Stimulated activated CD4-positive, alpha-beta T cell treated with anti-CD3 and anti-CD28 coated beads, Interleukin-2, amount 100 ng/mL, for 24 hours (primary cell): ENCODE data around the gene AP5B1.
A peak's percentile ranks its signal among the peaks of the same experiment; 100 is the strongest.
"Not testable (repeated sequence)": the region's sequence is repeated elsewhere in the genome, so short reads cannot be mapped to it uniquely, and the experiment has no call there.

ENCODE experiments used
- DNase-seq, 2 donors: peaks; one replicate each; pipeline ENCODE4 v3.0.0-alpha.2; 2020

The AP5B1 gene

GRCh38 chr11:65762169-65762568 lies 18.6 kb downstream of the AP5B1 start:
- not testable (repeated sequence) for DNase-seq

GRCh38 chr11:65745049-65745448 lies 35.7 kb downstream of the AP5B1 start:
- no peak for DNase-seq

- DNase-seq: no peak
These were observed 36.1 kb downstream of the AP5B1 start for GRCh38 chr11:65744699-65745042.

- peak in 1 of 2 donors; percentile 10 for DNase-seq
These were observed 36.6 kb downstream of the AP5B1 start for GRCh38 chr11:65744026-65744698.

- no peak for DNase-seq
These were observed 37.1 kb downstream of the AP5B1 start for GRCh38 chr11:65743681-65744025.

GRCh38 chr11:65742353-65742752 lies 38.4 kb downstream of the AP5B1 start:
- no peak for DNase-seq

- no peak for DNase-seq
These were observed 39.6 kb downstream of the AP5B1 start for GRCh38 chr11:65741185-65741584.

GRCh38 chr11:65739022-65739421 lies 41.8 kb downstream of the AP5B1 start:
- no peak for DNase-seq

GRCh38 chr11:65736810-65737209 lies 44.0 kb downstream of the AP5B1 start:
- no peak for DNase-seq

- DNase-seq: not testable (repeated sequence)
These were observed 45.7 kb downstream of the AP5B1 start for GRCh38 chr11:65735111-65735510.

GRCh38 chr11:65730461-65730860 lies 50.3 kb downstream of the AP5B1 start:
- DNase-seq: no peak

- DNase-seq: no peak
These were observed 52.9 kb downstream of the AP5B1 start for GRCh38 chr11:65727865-65728264.

- no peak for DNase-seq
These were observed 54.1 kb downstream of the AP5B1 start for GRCh38 chr11:65726660-65727059.
